Measurements from ENCODE around the gene BCAS4. TPM values are rescaled to one million over a fixed set of nuclear protein-coding genes. Genes with fewer than 3 reads are reported as not detected.

BCAS4 gene
- total RNA-seq, 1 donor from 2014 or later: 4.3 TPM

- H3K4me1 ChIP-seq: no peaks in the 10 kb centered on the region
- H3K27ac ChIP-seq: no peak overlapping the region
- no peaks in the 10 kb centered on the region for H3K36me3 ChIP-seq
- no peak overlapping the region for H3K4me3 ChIP-seq
- intact Hi-C loops (cut with DNase I): no loop called here
- no peak for DNase-seq
- no peak for TF ChIP-seq CTCF (IDR thresholded peaks at IDR 0.05)
- no peak for ATAC-seq
- no peaks in the 10 kb centered on the region for H3K27me3 ChIP-seq
- no peaks in the 10 kb centered on the region for H3K9me3 ChIP-seq
Observed at GRCh38 chr20:50861012-50861411, 66.2 kb downstream of the BCAS4 start.

GRCh38 chr20:50862546-50862945 is 67.7 kb downstream of the BCAS4 start:
- no peaks in the 10 kb centered on the region for H3K4me1 ChIP-seq
- H3K4me3 ChIP-seq: no peak overlapping the region
- intact Hi-C loops (cut with DNase I): no loop called here
- DNase-seq (no peak), ATAC-seq (no peak)
- no peak for TF ChIP-seq CTCF (IDR thresholded peaks at IDR 0.05)
- H3K27me3 ChIP-seq: no peaks in the 10 kb centered on the region
- H3K36me3 ChIP-seq: no peaks in the 10 kb centered on the region
- H3K27ac ChIP-seq: no peak overlapping the region
- no peaks in the 10 kb centered on the region for H3K9me3 ChIP-seq

GRCh38 chr20:50865114-50865513 is 70.3 kb downstream of the BCAS4 start:
- Histone ChIP-seq H3K4me3 (no peak overlapping the region), H3K36me3 (no peaks in the 10 kb centered on the region), H3K4me1 (no peaks in the 10 kb centered on the region), H3K27me3 (no peaks in the 10 kb centered on the region), H3K27ac (no peak overlapping the region), H3K9me3 (no peaks in the 10 kb centered on the region)
- intact Hi-C loops (cut with DNase I): no loop called here
- DNase-seq (no peak), ATAC-seq (no peak)
- no peak for TF ChIP-seq CTCF (IDR thresholded peaks at IDR 0.05)

- TF ChIP-seq CTCF (IDR thresholded peaks at IDR 0.05): no peak
- H3K4me1 ChIP-seq: no peaks in the 10 kb centered on the region
- no peak overlapping the region for H3K4me3 ChIP-seq
- no peak for DNase-seq
- intact Hi-C loops (cut with DNase I): no loop called here
- no peaks in the 10 kb centered on the region for H3K27me3 ChIP-seq
- no peaks in the 10 kb centered on the region for H3K9me3 ChIP-seq
- no peak for ATAC-seq
- no peaks in the 10 kb centered on the region for H3K36me3 ChIP-seq
- H3K27ac ChIP-seq: no peak overlapping the region
Observed at GRCh38 chr20:50865591-50865990, 70.7 kb downstream of the BCAS4 start.

GRCh38 chr20:50866036-50866685 is 71.3 kb downstream of the BCAS4 start:
- Histone ChIP-seq H3K9me3 (no peaks in the 10 kb centered on the region), H3K4me3 (no peak overlapping the region), H3K36me3 (no peaks in the 10 kb centered on the region), H3K27me3 (no peaks in the 10 kb centered on the region), H3K4me1 (no peaks in the 10 kb centered on the region), H3K27ac (no peak overlapping the region)
- DNase-seq (no peak), ATAC-seq (no peak)
- no peak for TF ChIP-seq CTCF (IDR thresholded peaks at IDR 0.05)
- intact Hi-C loops (cut with DNase I): no loop called here

GRCh38 chr20:50866831-50867230 is 72.0 kb downstream of the BCAS4 start:
- no peak overlapping the region for H3K27ac ChIP-seq
- ATAC-seq: no peak
- intact Hi-C loops (cut with DNase I): no loop called here
- H3K4me3 ChIP-seq: no peak overlapping the region
- H3K27me3 ChIP-seq: no peaks in the 10 kb centered on the region
- H3K36me3 ChIP-seq: no peaks in the 10 kb centered on the region
- no peaks in the 10 kb centered on the region for H3K9me3 ChIP-seq
- no peak for DNase-seq
- no peak for TF ChIP-seq CTCF (IDR thresholded peaks at IDR 0.05)
- no peaks in the 10 kb centered on the region for H3K4me1 ChIP-seq
